Right cardiac atrium (tissue), 5 donors: ENCODE measurements around the gene ZNF609. TPM values are rescaled to one million over a fixed set of nuclear protein-coding genes. Genes with fewer than 3 reads are reported as not detected.

Experiments
- ATAC-seq, 2 donors: fragments of 200-7000 bp; cut with Tn5 transposase; one replicate each; pipeline versions ENCODE4 v1.8.0 to v1.9.1; 2020; ENCODE audit warnings: moderate library complexity in 2 of 2, mild to moderate bottlenecking in 1 of 2
- DNase-seq, 3 donors: peaks; one replicate each; pipeline ENCODE4 v3.0.0-alpha.2; 2020
- H3K27ac ChIP-seq: one replicate; pipeline ENCODE4 v1.5.1; 2013; ENCODE audit warnings: mild to moderate bottlenecking, low read length, control low read depth, moderate library complexity
- H3K27me3 ChIP-seq: one replicate; pipeline ENCODE4 v1.6.1; 2013; ENCODE audit not compliant: control insufficient read depth, insufficient read depth
- H3K4me1 ChIP-seq: one replicate; pipeline ENCODE4 v1.6.1; 2013; ENCODE audit warnings: low read length; ENCODE audit not compliant: control insufficient read depth, insufficient read depth
- H3K4me3 ChIP-seq: one replicate; pipeline ENCODE4 v1.5.1; 2013; ENCODE audit warnings: low read length, control low read depth
- H3K9me3 ChIP-seq: one replicate; pipeline ENCODE4 v1.6.1; 2013; ENCODE audit warnings: low read length; ENCODE audit not compliant: control insufficient read depth
- WGBS: extraction: QIAGEN DNeasy Blood & Tissue Kit; methylation state at CpG from one replicate; pipeline ENCODE4 v1.1.7; 2013; 5-methylcytosine and 5-hydroxymethylcytosine counted together
- intact Hi-C, 4 donors: fragments of 100-400 bp; cut with DNase I; formaldehyde crosslinking; loops; one replicate each; pipeline versions ENCODE4 v1.11.0 to v1.14.0; 2022 to 2023
- polyA plus RNA-seq: library from polyadenylated mRNA; stranded (reverse); fragments of 200-250 nt; gene quantifications from one replicate; pipeline ENCODE4 v1.2.3, GENCODE V29; 2013
- total RNA-seq, 4 donors: library from RNA; stranded (reverse); fragmentation: NEBNext Ultra II Directional; extraction: Animal tissue kit (Norgen Biotek cat#: 25700); gene quantifications; one replicate each; pipeline ENCODE4 v1.2.1, GENCODE V29; 2021
- donor health status: healthy with polysubstance abuse.
- donor health status: DM: no; HTN: yes; CAD: no.
- donor health status: DM: no; HTN: no; CAD: no.
- donor health status: DM: no; HTN: yes; CAD: no; lungs with severe emphysema.
- donor health status: DM: yes; HTN: yes; CAD: no.

Gene ZNF609
- total and polyA plus RNA-seq, 5 donors = 8.4 to 23.9 (median 22.6) TPM

- ATAC-seq = no peak
- no peaks in the 10 kb centered on the region for H3K9me3 ChIP-seq
- no peak overlapping the region for H3K4me3 ChIP-seq
- no peak for DNase-seq
- H3K4me1 ChIP-seq = peaks cover 17% of the 10 kb centered on the region
- 83% methylated on average over 2 of the region's 2 CpGs for WGBS
- no peak overlapping the region for H3K27ac ChIP-seq
- intact Hi-C loops = no loop called here
- H3K27me3 ChIP-seq = no peaks in the 10 kb centered on the region
Measured at GRCh38 chr15:64716452-64716851, 256.1 kb downstream of the ZNF609 start.

DNA sequence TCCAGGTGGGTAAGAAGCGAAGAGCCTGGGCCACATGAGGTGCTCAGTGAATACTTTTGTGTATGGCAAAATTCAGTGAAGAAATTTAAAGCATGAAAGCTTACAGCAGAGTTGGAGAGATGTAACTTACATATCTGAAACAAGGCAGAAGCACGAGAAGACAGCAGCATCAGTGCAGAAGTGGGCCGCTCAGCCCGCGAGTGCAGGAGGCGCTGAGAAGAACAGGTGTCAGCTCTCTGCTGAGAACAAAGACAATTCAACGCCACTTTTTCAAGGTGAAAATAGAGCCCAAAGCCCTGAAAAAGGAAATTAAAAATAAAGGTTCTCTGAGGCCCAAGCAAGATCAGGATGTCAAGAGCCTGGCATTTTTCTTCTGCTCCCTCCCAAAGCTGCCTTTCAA lies 256.8 kb downstream of the ZNF609 start:
- Histone ChIP-seq H3K9me3 (no peaks in the 10 kb centered on the region), H3K27ac (peak overlapping the region; percentile 76), H3K4me1 (peaks cover 17% of the 10 kb centered on the region), H3K27me3 (no peaks in the 10 kb centered on the region), H3K4me3 (no peak overlapping the region)
- ATAC-seq (no peak), DNase-seq (no peak)
- 83% methylated on average over 7 of the region's 7 CpGs for WGBS
- intact Hi-C loops = no loop called here

DNA sequence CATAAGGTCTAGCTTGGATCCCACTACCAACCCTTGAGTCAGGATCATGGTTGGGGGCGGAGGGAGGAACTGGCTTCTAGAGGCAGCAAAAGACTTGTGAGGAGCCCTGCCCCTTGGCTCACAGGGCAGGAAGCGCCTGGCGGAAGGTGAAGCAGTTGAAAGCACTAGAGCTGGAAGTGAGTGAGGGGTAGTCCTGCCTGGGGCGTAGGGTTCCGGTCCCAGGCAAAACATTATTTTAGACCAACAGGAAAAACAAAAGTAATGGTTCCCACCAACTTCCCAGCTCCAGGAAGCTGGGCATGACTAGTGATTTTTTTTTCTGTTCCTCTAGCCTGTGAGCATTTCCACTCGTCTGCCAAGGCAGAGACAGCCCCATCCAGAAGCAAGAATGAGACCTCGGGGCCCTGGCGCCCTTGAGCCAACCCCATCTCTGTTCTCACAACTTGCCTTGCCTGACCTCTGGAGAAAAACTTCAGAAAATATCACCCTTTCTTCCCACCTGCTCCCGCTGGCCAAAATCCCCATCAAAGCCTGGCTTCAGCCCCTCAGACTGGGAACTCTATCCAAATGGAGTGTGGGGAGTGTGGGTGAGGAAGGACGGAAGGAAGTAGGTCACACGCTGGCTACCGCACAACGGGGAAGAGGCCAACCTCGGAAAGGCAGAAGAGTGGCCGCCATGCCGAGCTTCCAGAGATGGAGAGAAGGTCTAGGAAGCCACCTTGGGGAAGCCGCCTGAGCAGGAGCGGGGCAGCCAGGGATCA lies 257.5 kb downstream of the ZNF609 start:
- WGBS = 32% methylated on average over 18 of the region's 18 CpGs
- peak overlapping the region; percentile 76 for H3K27ac ChIP-seq
- H3K27me3 ChIP-seq = no peaks in the 10 kb centered on the region
- peaks cover 17% of the 10 kb centered on the region for H3K4me1 ChIP-seq
- intact Hi-C loops = no loop called here
- no peaks in the 10 kb centered on the region for H3K9me3 ChIP-seq
- DNase-seq = peak; percentile 47 to 76 (median 74)
- no peak overlapping the region for H3K4me3 ChIP-seq
- peak; percentile 53 to 65 for ATAC-seq

DNA sequence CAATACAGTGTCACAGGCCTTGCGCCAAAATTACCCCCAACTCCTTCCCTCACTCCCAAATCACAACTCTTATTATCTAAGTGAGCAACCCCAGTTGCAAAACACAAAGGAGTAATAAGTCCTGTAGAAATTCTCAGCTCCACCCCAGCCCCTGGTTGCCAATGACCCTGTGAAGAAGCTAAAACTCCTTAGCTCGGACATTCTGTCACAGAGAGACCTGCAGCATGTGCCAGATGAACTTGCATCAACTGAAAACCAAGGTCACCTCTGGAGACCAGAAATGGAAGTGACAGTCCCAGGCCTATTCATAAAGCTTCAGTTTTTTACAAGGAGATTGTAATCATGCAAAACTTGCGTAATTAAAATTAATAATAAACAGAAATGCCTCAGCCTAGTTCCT lies 259.8 kb downstream of the ZNF609 start:
- Histone ChIP-seq H3K4me1 (peaks cover 17% of the 10 kb centered on the region), H3K27me3 (no peaks in the 10 kb centered on the region), H3K4me3 (no peak overlapping the region), H3K27ac (peak overlapping the region; percentile 89), H3K9me3 (no peaks in the 10 kb centered on the region)
- DNase-seq = no peak
- ATAC-seq = peak in 1 of 2 donors; percentile 49
- intact Hi-C loops = no loop called here
- 67% methylated on average over 3 of the region's 3 CpGs for WGBS

DNA sequence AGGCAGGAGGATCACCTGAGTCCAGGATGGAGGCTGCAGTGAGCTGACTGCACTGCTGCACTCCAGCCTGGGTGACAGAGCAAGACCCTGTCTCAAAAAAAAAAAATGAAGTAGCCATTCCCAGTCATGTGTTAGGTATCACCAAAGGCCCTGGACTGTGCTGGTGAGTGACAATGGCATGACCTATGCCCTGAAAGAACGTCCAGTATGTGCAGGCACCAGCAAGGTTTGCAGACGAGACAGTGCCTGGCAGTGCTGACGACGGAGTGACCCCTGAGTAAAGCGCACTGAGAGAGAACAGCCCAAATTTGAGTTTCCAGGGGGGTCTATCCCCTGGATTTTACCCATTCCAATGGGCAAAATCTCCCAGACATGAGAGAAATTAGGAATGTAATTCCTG lies 269.8 kb downstream of the ZNF609 start:
- Histone ChIP-seq H3K27ac (no peak overlapping the region), H3K27me3 (no peaks in the 10 kb centered on the region), H3K9me3 (no peaks in the 10 kb centered on the region), H3K4me1 (no peaks in the 10 kb centered on the region), H3K4me3 (no peak overlapping the region)
- WGBS = 86% methylated on average over 5 of the region's 5 CpGs
- intact Hi-C loops = loop anchor here (2.0 to 10.0 kb wide), 5 partner anchors 77 to 177 kb away; no protein-coding TSS in a partner anchor
- no peak for DNase-seq
- no peak for ATAC-seq

- peak; percentile 67 to 72 for ATAC-seq
- peak; percentile 81 to 95 (median 92) for DNase-seq
- H3K9me3 ChIP-seq = no peaks in the 10 kb centered on the region
- H3K27me3 ChIP-seq = no peaks in the 10 kb centered on the region
- H3K27ac ChIP-seq = no peak overlapping the region
- intact Hi-C loops = loop anchor here (2.0 to 10.0 kb wide), 5 partner anchors 76 to 176 kb away; no protein-coding TSS in a partner anchor
- H3K4me3 ChIP-seq = no peak overlapping the region
- no peaks in the 10 kb centered on the region for H3K4me1 ChIP-seq
- 24% methylated on average over 16 of the region's 16 CpGs for WGBS
Measured at GRCh38 chr15:64731012-64731804, 270.8 kb downstream of the ZNF609 start.

- no peaks in the 10 kb centered on the region for H3K9me3 ChIP-seq
- no peak for DNase-seq
- no peak overlapping the region for H3K4me3 ChIP-seq
- H3K27me3 ChIP-seq = no peaks in the 10 kb centered on the region
- no peak for ATAC-seq
- H3K27ac ChIP-seq = no peak overlapping the region
- no peaks in the 10 kb centered on the region for H3K4me1 ChIP-seq
- WGBS = 52% methylated on average over 9 of the region's 9 CpGs
- intact Hi-C loops = loop anchor here (2.0 to 10.0 kb wide), 5 partner anchors 76 to 176 kb away; no protein-coding TSS in a partner anchor
Measured at GRCh38 chr15:64731805-64732151, 271.4 kb downstream of the ZNF609 start.

GRCh38 chr15:64732156-64732860 lies 271.9 kb downstream of the ZNF609 start:
- ATAC-seq (no peak), DNase-seq (no peak)
- Histone ChIP-seq H3K4me3 (no peak overlapping the region), H3K9me3 (no peaks in the 10 kb centered on the region), H3K27me3 (no peaks in the 10 kb centered on the region), H3K4me1 (no peaks in the 10 kb centered on the region), H3K27ac (no peak overlapping the region)
- 74% methylated on average over 7 of the region's 7 CpGs for WGBS
- intact Hi-C loops = loop anchor here in 3 of 4 donors (2.0 to 10.0 kb wide), 5 partner anchors 75 to 175 kb away; no protein-coding TSS in a partner anchor

Other genes starting within 250 kb of the ZNF609 start
- 10 to 100 TPM in 1 of 4 donors, 1 to 10 TPM in 3; 7.6 to 11.5 (median 7.9) TPM for gene CSNK1G1, start 104.4 kb upstream of the ZNF609 start, total RNA-seq
- gene CSNK1G1, start 104.4 kb upstream of the ZNF609 start, polyA plus RNA-seq = 2.3 TPM
- 1 to 10 TPM in 2 of 4 donors, not detected in 2; 1.0 TPM for gene PCLAF, start 79.1 kb upstream of the ZNF609 start, total RNA-seq
- 0.57 TPM for gene PCLAF, start 79.1 kb upstream of the ZNF609 start, polyA plus RNA-seq
- 10 to 100 TPM; 15.2 to 20.1 (median 19.0) TPM for gene TRIP4, start 72.7 kb upstream of the ZNF609 start, total RNA-seq
- gene TRIP4, start 72.7 kb upstream of the ZNF609 start, polyA plus RNA-seq = 11.7 TPM